ENCODE measurements around the gene DST. TPM values are rescaled to one million over a fixed set of nuclear protein-coding genes. Genes with fewer than 3 reads are reported as not detected.

The DST gene
- total and polyA plus RNA-seq, 7 donors = 58.3 to 341 (median 109) TPM

DNA sequence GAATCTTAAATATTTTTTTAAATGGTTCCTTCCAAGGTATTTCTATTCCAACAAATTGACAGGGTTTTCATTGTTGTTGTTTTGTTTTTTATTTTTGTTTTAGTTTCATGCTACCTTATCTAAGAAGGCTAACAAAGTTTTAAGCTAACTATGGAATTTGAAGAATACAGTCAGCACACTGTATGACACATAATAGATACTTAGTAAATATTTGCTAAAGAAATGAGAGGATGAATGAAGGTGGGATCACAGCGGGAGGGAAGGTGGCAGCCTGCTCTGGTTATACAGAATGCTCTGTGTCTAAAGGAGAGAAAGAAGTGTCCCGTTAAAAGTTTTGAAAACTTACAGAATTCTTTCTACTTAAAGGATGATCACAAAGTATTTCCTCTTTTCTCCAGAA, 43.7 kb upstream of the DST start:
- Histone ChIP-seq H3K4me1 (peaks cover 49% of the 10 kb centered on the region), H3K36me3 (ENCODE audit: insufficient read depth in 1 of 2, low read depth in 1 of 2) (no peaks in the 10 kb centered on the region), H3K27me3 (ENCODE audit: insufficient read depth in 3 of 3, low read length in 2 of 3) (no peaks in the 10 kb centered on the region), H3K9me3 (no peaks in the 10 kb centered on the region), H3K4me3 (peak overlapping the region; percentile 12), H3K27ac (peak overlapping the region; percentile 91)
- intact Hi-C loops (cut with DNase I) = no loop called here
- DNase-seq (no peak), ATAC-seq (no peak)
- TF ChIP-seq, protein P1, sequence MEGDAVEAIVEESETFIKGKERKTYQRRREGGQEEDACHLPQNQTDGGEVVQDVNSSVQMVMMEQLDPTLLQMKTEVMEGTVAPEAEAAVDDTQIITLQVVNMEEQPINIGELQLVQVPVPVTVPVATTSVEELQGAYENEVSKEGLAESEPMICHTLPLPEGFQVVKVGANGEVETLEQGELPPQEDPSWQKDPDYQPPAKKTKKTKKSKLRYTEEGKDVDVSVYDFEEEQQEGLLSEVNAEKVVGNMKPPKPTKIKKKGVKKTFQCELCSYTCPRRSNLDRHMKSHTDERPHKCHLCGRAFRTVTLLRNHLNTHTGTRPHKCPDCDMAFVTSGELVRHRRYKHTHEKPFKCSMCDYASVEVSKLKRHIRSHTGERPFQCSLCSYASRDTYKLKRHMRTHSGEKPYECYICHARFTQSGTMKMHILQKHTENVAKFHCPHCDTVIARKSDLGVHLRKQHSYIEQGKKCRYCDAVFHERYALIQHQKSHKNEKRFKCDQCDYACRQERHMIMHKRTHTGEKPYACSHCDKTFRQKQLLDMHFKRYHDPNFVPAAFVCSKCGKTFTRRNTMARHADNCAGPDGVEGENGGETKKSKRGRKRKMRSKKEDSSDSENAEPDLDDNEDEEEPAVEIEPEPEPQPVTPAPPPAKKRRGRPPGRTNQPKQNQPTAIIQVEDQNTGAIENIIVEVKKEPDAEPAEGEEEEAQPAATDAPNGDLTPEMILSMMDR (IDR thresholded peaks at IDR 0.05) = no peak
- 92 to 98% (median 94%) methylated on average over 2 of the region's 2 CpGs for WGBS, 3 donors

DNA sequence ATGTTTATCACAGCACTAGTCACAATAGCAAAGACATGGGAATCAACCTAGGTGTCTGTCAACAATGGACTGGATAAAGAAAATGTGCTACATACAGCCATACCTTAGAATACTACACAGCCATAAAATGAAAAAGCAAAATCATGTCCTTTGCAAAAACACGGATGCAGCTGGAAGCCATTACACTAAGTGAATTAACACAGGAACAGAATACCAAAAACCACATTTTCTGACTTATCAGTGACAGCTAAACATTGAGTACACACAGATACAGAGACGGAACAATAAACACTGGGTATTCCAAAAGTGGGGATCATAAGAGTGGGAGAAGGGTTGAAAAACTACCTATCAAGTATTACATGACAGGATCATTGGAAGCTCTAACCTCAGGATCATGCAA, 43.3 kb upstream of the DST start:
- ATAC-seq (no peak), DNase-seq (no peak)
- Histone ChIP-seq H3K36me3 (ENCODE audit: insufficient read depth in 1 of 2, low read depth in 1 of 2) (no peaks in the 10 kb centered on the region), H3K4me1 (peaks cover 53% of the 10 kb centered on the region), H3K9me3 (no peaks in the 10 kb centered on the region), H3K27ac (peak overlapping the region; percentile 91), H3K4me3 (peak overlapping the region; percentile 12), H3K27me3 (ENCODE audit: insufficient read depth in 3 of 3, low read length in 2 of 3) (no peaks in the 10 kb centered on the region)
- intact Hi-C loops (cut with DNase I) = no loop called here
- TF ChIP-seq, protein P1 (IDR thresholded peaks at IDR 0.05) = no peak
- 80 to 92% (median 82%) methylated on average over 2 of the region's 2 CpGs for WGBS, 3 donors

DNA sequence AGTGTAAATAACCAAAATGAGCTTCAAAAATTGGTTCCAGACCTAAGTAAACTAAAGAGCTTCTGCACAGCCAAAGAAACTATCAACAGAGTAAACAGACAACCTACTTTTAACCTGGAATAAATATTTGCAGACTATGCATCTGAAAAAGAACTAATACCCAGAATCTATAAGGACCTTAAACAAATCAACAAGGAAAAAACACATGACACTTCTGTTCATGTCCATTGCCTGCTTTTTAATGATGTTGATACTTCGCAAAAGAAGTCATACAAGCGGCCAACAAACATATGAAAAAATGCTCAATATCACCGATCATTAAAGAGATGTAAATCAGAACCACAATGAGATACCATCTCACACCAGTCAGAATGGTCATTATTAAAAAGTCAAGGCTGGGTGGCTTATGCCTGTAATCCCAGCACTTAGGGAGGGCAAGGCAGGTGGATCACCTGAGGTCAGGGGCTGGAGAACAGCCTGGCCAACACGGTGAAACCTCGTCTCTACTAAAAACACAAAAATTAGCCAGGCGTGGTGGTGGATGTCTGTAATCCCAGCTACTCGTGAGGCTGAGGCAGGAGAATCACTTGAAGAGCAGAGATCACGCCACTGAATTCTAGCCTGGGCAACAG, 42.5 kb upstream of the DST start:
- intact Hi-C loops (cut with DNase I) = no loop called here
- peaks cover 51% of the 10 kb centered on the region for H3K4me1 ChIP-seq
- WGBS, 3 donors = 84 to 87% (median 84%) methylated on average over 8 of the region's 8 CpGs
- H3K9me3 ChIP-seq = no peaks in the 10 kb centered on the region
- H3K4me3 ChIP-seq = no peak overlapping the region
- H3K27ac ChIP-seq = peak overlapping the region; percentile 91
- ATAC-seq (no peak), DNase-seq (no peak)
- TF ChIP-seq, protein P1 (IDR thresholded peaks at IDR 0.05) = no peak
- H3K27me3 ChIP-seq (ENCODE audit: insufficient read depth in 3 of 3, low read length in 2 of 3) = no peaks in the 10 kb centered on the region
- no peaks in the 10 kb centered on the region for H3K36me3 ChIP-seq (ENCODE audit: insufficient read depth in 1 of 2, low read depth in 1 of 2)

DNA sequence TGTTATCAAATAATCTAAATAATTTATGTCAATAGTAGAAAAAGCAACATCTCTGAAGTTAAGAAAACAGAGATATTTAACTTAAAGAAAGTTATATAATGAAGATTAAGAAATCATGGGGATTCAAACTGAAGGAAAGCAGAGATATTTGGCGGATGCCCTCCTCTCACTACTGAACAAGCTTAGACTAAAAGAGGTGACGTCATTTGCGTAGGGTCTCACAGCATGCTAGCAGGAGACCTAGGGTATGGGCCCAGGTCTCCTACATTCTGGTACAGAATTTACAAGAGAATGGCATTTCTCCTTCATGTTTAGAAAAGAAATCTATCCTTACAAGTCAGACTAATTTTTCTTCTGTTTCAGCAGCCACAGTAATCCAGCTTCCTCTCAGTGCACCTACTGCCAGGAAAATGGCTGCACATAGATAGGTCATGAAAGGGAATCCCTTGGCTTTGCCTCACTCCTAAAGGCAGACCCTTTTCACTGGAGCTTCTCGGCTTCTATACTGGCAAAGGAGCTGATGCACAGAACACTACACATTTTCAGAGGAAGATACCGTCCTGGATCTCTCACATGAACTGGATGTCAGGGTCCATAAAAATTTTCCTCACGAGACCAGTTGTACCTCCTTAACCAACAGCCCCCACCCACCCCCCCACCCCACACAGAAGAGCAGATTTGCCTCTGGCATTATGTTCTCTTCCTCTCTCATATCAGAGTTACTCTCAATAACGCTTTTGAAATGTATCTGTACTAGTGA, 41.8 kb upstream of the DST start:
- TF ChIP-seq, protein P1 (IDR thresholded peaks at IDR 0.05) = no peak
- intact Hi-C loops (cut with DNase I) = no loop called here
- Histone ChIP-seq H3K27ac (peak overlapping the region; percentile 91), H3K9me3 (no peaks in the 10 kb centered on the region), H3K36me3 (ENCODE audit: insufficient read depth in 1 of 2, low read depth in 1 of 2) (no peaks in the 10 kb centered on the region), H3K27me3 (ENCODE audit: insufficient read depth in 3 of 3, low read length in 2 of 3) (no peaks in the 10 kb centered on the region), H3K4me1 (peaks cover 48% of the 10 kb centered on the region), H3K4me3 (peak overlapping the region; percentile 37)
- ATAC-seq (peak in 2 of 4 donors; percentile 28 to 30), DNase-seq (no peak)
- 55 to 69% (median 55%) methylated on average over 7 of the region's 7 CpGs for WGBS, 3 donors
